GM19324 (cell line): ENCODE results near the gene STAB2.

Source experiments
- ATAC-seq: cut with Tn5 transposase; IDR thresholded peaks from one replicate; pipeline ENCODE4 v1.9.1; 2021; ENCODE audit warnings: mild to moderate bottlenecking, moderate library complexity; ENCODE audit not compliant: unreplicated experiment, low FRiP score

STAB2 gene

GRCh38 chr12:103586791-103587370 is at the start of gene STAB2:
TSS of gene STAB2 (plus strand) at chr12:103587273. CDS start at chr12:103587477, 204 bp downstream.
- ATAC-seq, result no peak

GRCh38 chr12:103538397-103538796 is 48.7 kb upstream of the STAB2 start:
- ATAC-seq, result no peak

DNA sequence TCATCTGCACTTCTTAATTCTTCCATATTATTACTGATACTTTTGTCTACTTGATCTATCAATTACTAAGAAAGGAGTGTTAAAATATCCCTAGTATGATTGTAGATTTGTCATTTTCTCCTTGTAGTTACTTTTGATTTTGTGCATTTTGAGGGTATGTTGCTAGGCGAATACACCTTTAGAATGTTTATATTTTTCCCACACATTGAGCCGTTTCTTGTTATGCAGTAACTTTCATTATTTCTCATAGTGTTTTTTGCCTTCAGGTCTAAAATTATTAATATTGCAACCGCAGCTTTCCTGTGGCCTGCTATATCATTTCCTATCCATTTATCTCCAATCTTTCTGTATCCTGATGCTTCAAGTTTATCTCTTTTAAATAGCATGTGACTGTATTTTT is 46.8 kb upstream of the STAB2 start:
- ATAC-seq, result no peak

DNA sequence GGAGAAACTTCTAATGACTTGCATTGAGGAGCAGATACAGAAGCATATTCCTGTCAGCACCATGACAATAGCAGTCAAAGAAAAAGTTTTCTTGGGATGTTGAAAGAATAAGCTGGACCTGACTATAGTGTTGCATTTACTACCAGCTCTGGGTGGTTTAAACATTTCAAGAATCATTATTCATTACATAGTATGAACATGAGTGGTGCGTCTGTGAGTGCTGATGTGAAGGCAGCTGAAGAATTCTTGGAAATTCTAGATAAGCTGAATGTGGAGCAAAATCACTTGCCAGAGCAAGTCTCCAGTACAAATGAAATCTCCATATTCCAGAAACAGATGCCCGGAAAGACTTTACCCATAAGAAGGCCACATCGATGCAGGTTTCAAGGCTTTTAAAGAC is 45.0 kb upstream of the STAB2 start:
- ATAC-seq, result no peak

DNA sequence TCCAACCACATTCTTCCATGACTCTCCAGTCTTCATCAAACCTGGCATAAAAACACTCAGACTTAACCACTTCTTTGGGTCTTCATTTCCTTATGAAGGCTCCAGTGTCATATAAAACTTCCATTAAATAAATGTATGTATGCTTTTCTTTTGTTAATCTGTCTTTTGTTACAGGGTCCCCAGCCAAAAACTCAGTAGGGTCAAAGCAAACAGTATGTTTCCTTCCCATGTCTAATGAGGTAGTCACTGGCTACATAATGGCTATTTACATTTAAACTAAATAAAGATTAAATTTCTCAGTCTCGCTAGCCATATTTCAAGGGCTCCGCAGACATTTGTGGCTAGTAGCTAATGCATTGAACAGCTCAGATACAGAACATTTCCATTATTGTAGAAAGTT is 40.1 kb upstream of the STAB2 start:
- ATAC-seq, result no peak

DNA sequence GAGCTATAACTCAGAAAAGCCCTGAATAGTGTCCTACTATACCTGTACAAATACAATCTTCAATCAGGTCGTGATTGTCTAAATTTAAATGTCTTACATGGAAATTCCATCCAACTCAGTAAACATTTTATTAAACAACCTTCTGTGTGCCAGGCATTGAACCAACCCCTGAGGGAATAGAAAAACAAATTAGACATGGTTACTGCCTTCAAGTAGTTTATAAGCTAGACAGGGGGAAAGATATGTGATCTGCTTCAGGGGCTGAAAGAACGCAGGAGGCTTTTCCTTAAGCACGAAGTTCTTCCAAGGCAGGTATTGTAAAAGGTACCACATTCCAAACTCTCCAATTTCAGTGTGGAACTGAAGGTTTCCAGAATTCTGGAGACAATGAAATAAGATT is 39.7 kb upstream of the STAB2 start:
- no peak for ATAC-seq

GRCh38 chr12:103547929-103548328 is 39.1 kb upstream of the STAB2 start:
- ATAC-seq, result no peak

- ATAC-seq, result no peak
Observed at GRCh38 chr12:103548622-103549601, 38.2 kb upstream of the STAB2 start.

DNA sequence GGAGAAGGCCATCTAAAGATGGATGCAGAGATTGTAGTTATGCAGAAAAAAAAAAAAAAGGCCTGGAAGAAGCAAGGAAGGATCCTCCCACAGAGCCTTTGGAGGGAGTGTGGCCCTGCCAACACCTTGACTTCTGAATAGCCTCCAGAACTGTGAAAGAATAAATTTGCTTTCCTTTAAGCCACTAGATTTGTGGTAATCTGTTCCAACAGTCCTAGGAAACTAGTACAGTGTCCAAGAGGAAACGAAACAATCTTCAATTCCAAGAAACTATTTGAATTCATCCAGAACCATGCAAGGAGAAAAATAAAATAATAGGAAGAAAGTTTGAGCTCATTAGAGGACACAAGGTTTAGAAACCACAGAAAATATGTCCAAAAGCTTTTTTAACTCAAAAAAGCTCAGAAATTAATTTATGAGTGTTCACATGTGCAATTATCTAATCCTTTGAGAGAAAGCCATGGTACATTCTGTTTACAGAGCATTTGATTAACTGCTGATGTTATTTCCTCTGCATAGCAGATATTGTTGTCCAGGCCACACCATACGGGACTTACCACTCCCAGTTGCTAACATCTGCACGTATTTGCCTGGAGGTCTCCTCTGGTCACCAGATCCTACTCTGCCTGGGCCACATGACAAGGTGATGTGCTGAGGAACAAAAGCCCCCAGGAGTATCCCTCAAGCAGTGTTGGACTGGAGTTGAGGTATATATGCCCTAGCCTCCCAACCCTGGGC is 30.0 kb upstream of the STAB2 start:
- ATAC-seq, result no peak

- no peak for ATAC-seq
Observed at GRCh38 chr12:103557628-103558010, 29.5 kb upstream of the STAB2 start.

- ATAC-seq, result no peak
Observed at GRCh38 chr12:103558879-103559278, 28.2 kb upstream of the STAB2 start.

DNA sequence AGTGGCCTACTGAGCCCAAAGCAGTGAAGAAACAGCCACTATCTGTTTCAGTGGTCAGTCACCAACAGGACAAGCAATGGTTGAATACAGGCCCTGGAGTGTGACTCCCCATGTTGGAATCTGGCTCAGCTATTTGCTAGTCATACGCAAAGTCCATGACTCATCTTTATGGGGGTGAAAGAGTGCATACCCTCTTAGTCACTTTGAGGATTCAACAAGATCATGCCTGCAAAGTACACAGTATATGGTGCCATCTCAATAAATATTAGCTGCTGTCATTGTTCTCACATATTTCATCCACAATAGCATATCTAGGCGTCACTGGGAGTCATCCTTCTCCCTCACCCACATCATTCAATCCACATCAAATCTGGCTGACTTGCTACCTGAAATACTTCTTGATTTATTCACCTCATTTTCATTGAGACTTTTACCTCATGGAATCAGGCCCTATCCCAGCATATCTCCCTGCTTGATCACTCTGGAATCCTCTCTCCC is 26.4 kb upstream of the STAB2 start:
- no peak for ATAC-seq

DNA sequence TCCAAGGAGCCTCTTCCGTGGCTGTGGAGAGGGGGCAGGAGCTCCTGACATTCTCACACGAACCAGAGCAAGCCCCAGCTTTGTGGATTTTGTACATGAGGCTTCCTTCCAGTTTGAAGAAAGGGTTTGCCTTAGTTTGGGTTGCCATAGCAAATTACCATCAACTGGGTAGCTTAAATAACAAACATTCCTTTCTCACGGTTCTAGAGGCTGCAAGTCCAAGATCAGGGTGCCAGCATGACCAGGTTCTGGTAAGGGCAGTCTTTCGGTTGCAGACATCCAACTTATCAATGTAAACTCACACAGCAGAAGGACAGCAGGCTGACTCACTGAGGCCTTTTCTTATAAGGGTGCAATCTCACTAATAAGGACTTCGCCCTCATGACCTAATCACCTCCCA is 25.9 kb upstream of the STAB2 start:
- no peak for ATAC-seq

DNA sequence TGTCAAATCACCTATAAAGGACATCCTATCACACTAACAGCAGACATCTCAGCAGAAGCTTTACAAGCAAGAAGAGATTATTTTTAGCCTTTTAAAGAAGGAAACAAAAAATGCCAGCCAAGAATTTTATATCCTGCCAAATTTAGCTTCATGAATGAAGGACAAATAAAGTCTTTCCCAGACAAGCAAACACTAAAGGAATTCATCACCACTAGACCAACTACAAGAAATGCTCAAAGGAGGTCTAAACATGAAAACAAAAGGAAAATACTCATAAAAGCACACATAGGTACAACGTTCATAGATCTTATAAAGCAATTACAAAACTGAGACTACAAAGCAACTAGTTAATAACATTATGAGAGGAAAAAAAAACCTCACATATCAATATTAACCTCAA is 20.7 kb upstream of the STAB2 start:
- no peak for ATAC-seq

DNA sequence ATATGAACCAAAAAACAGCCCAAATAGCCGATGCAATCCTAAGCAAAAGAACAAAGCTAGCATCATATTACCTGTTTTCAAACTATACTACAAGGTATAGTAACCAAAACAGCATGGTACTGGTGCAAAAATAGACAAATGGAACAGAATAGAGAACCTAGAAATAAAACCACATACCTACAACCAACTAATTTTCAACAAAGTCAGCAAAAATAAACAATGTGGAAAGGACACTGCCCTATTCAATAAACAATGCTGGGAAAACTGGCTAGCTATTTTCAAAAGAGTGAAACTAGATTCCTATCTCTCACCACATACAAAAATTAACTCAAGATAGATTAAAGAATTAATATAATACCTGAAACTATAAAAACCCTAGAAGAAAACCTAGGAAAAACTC is 17.8 kb upstream of the STAB2 start:
- ATAC-seq, result no peak

- ATAC-seq, result no peak
Observed at GRCh38 chr12:103571286-103571685, 15.8 kb upstream of the STAB2 start.

DNA sequence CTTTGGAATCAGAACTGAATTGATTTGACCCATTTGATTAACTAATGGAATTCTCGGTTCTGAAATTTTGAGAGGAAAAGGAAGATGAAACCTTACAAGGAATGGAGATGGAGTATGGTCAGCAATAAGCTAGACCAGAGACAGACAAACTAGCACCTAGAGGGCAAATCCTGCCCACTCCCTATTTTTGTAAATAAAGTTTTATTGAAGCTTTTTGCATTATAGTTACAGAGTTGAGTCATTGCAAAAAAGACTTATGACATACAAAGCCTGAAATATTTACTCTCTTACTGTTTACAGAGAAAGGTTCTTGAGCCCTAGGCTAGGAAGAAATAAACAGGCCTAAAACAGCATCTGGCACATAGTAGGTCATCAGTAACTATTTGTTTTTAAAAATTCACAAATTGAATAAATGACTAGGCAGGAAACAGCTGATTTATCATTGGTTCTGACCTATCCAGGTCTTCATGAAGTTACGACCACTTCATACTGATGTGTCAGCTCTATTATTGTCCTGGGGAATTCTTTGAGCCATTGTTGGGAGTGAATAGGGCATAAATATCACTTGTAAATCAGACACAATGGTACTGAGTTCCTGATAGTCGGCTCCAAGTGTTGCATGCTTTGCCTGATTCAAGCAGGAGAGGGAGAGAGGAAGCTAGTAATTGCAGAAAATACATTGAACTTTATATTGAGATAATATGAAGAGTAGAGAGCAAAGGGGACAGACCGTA is 14.6 kb upstream of the STAB2 start:
- ATAC-seq, result no peak

- ATAC-seq, result no peak
Observed at GRCh38 chr12:103573185-103573584, 13.9 kb upstream of the STAB2 start.

DNA sequence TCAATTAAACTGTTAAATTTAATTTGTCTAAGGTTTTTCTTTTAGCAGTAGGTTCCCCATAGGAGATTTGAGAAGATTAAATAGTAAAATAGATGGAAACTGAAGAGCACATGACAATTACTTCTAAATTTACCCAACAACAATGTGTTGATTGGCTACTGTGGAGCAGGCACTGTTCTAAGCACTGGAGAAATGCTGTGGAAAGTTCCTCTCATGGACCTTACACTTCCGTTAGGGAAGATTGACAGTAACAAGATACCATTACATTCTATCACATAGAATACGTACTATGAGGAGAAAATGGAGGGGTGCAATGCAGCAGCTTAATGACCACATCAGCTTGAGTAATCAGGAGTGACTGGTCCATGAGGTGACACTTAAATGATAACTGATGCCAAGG is 8.1 kb upstream of the STAB2 start:
- no peak for ATAC-seq

- no peak for ATAC-seq
Observed at GRCh38 chr12:103580026-103580425, 7.0 kb upstream of the STAB2 start.
